GM19025 (cell line): ENCODE measurements around the gene ACAD11.
"Not testable (repeated sequence)": the region's sequence is repeated elsewhere in the genome, so short reads cannot be mapped to it uniquely, and the experiment has no call there.

Source experiments
- ATAC-seq: cut with Tn5 transposase; IDR thresholded peaks from one replicate; pipeline ENCODE4 v1.9.1; 2021; ENCODE audit warnings: mild to moderate bottlenecking, low read depth, moderate library complexity; ENCODE audit not compliant: unreplicated experiment

The ACAD11 gene

GRCh38 chr3:132606085-132606484, 53.5 kb downstream of the ACAD11 start:
- no peak for ATAC-seq

- ATAC-seq: no peak
Measured at GRCh38 chr3:132605374-132605792, 54.2 kb downstream of the ACAD11 start.

GRCh38 chr3:132600614-132601013, 59.0 kb downstream of the ACAD11 start:
- ATAC-seq: not testable (repeated sequence)

GRCh38 chr3:132598181-132598580, 61.4 kb downstream of the ACAD11 start:
- no peak for ATAC-seq

- no peak for ATAC-seq
Measured at GRCh38 chr3:132597660-132598059, 61.9 kb downstream of the ACAD11 start.

GRCh38 chr3:132596816-132597433, 62.7 kb downstream of the ACAD11 start, which contains the start of gene ACKR4:
ACKR4 (plus strand) TSS chr3:132597270; CDS start chr3:132600398, 3,128 bp downstream.
- no peak for ATAC-seq

DNA sequence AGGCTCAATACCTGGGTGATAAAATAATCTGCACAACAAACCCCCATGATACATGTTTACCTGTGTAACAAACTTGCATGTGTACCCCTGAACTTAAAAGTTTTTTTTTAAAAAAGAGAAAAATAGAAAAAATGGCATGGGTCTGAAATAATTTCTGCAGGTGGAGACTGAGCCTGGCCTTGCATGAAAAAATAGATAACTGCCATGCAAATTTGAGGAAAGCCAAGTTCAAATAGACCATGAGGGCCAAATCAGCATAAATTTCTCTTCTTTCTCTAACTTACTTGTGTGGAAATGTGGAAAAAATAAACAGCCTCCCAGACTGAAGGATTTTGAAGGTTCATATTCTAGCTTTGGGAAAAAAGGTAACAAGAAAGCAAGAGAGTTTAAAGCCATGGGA, 63.3 kb downstream of the ACAD11 start:
- no peak for ATAC-seq

DNA sequence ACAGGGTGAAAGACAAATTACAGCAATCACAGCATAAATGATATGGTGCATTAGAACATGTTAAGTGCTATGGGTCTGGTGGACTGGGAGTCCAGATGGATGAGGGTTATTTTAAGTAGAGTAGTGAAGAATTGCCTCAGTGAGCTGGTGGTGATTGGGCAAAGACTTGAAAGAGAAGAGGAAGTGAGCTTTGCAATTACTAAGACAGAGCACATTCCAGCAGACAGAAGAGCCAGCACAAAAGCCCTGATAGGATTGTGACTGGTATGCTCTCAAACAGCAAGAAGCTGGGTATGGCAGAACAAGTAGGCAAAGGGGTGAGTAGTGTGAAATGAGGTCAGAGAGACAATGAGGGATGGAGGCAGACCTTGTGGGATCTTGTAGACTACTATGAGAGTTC, 64.6 kb downstream of the ACAD11 start:
- ATAC-seq: no peak

DNA sequence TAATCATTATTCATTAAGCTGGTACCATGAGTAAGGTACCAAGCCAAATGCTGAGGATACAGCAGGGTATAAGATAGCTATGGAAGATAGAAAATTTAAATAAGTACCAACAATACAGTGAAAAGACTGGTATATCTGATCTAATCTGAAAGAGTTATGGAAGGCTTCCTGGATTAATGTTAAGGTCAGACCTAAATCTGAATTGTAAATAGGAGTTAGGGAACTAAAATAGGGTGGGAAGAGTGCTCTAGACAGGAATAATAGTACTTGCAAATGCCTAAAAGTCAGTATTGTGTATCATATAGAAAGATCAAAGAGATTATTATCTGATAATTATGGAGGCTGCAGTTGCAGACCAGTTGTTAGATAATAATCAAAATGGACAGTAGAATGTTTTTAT, 65.1 kb downstream of the ACAD11 start:
- ATAC-seq: no peak

- no peak for ATAC-seq
Measured at GRCh38 chr3:132593947-132594323, 65.7 kb downstream of the ACAD11 start.

DNA sequence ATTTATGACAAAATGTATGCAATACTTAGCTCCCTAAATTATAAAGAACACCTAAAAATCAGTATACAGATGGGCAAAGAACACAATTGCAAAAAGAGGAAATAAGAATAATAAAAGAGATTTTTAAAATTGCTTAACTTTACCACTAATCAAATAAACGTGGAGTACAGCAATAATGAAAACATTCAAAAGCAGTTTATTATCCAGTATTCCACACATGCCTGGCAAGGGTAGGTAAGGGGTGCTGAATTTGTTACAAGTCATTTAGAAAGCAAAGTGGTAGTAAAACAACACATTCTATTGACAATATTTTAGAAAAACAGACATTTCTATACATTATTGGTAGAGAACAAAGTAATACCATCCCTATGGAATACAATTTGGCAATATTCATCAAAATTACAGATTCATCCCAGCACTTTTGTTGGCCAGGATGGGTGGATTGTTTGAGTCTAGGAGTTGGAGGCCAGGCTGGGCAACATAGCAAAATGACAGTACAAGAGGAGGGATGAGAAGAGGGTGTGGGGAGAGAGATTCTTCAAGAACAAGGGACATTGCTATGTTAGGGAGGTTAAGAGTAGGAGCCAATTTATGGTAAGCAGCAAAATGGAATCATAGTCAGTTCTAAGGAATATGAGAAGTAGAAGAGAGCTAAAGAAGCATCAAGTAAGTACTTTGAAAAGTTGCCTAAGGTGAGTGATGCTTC, 66.2 kb downstream of the ACAD11 start:
- ATAC-seq: no peak

DNA sequence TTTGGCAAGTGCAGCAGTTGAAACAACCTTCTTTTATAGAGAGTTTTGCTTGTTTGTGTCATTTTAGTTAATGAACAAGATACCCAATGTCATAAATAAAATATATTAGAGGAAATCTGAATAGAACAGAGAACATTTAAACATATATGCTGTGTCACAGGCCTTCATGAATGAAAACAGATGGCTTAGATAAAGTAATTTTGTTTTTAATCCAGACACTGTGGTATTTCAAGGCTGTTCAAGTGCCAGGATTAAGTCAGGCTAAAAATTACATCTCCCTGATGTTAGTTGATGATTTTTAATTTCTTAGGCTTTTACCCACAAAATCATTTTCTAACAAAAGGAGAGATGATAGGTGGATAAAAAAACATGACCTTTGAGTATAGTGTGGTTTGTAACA, 67.4 kb downstream of the ACAD11 start:
- ATAC-seq: no peak

DNA sequence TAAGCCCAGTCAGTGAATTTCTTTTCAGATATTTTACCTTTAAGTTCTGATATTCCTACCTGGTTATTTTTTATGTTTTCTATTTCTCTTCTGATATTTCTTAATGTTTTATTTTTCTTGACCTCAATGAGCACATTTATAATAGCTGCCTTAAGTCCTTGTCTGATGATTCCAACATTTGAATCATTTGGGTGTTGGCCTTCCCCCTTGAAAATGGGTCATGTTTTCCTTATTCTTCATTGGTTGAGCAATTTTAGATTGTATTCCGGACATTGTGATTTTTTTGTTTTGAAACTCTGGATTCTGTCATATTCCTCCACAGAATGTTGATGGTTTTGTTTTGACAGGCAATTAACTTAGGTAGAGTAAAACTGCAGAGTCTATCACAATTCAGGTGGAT, 72.2 kb downstream of the ACAD11 start:
- no peak for ATAC-seq

DNA sequence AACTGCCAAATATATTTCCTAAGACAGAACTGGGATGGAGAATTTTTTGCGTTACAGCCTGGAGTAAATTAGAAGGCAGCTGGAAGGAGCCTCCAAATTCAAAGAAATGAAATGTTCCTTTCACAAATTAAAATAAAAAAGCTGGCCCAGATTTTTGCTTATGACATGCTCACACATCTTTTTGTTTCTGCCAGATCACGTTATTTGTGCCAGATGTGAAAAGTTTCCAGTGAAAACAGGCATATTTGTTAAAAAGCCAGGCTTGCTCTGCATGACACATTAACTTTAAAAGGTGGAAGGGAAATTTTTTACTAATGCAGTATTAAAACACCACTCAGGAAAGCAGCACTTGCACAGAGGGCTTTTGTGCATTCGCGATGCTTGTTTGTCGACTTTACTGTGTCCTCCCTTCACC, 85.8 kb downstream of the ACAD11 start:
- no peak for ATAC-seq

GRCh38 chr3:132570016-132570415, 89.6 kb downstream of the ACAD11 start:
- no peak for ATAC-seq

DNA sequence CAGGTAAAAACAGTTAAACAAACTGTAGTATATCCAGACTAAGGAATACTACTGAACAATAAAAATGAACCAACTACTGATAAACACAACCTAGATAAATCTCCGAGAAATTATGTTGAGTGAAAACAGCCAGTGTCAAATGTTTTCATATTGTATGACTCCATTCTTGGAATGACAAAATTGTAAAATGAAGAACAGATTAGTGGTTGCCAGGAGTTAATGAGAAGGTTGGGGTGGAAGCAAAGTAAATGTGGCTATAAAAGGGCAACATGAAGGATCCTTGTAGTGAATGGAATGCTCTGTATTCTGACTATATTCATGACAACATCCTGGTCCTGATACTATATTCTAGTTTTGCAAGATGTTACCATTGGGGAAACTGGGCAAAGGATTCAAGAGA, 90.0 kb downstream of the ACAD11 start:
- ATAC-seq: no peak

- no peak for ATAC-seq
Measured at GRCh38 chr3:132569153-132569552, 90.5 kb downstream of the ACAD11 start.

- no peak for ATAC-seq
Measured at GRCh38 chr3:132568422-132568821, 91.2 kb downstream of the ACAD11 start.

DNA sequence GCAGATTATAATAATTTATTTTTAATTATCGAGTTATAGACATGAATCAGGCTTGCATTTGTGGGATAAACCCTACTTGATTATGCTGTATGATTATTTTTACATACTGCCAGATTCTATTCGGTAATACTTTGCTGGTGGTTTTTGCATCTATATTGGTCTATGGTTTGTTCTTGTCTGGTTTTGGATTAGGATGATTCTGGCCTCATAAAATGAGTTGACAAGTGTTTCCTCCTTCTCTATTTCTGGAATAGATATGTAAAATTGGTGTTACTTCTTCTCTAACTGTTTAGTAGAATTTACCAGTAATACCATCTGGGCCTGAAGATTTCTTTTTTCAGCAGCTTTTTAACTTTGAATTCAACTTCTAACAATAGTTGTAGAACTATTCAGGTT, 95.5 kb downstream of the ACAD11 start:
- ATAC-seq: no peak

DNA sequence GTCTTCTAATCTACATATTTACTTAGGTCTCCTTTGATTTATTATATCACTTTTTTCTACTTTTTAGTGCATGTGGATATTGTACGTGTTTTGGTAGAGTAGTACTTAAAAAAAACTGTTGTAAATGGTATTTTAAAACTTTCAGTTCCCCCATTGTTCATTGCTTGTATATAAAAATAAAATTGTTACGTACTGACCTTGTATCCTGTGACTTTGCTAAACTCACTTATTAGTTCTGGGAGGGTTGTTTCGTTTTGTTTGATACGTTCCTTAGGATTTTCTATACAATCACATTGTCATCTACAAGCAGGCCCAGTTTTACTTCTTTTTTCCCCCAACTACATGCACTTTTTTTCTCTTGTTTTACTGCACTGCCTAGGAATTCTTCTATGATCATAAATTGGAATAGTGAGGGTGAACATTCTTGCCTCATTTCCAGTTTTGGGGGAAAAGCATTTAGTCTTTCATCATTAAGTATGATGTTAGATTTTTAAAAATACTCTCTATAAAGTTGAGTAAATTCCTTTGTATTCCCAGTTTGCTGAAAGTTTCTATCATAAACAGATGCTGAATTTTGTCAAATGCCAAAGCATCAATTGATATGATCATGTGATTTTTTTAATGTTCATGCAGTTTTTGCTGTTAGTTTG, 96.1 kb downstream of the ACAD11 start:
- ATAC-seq: no peak

- ATAC-seq: no peak
Measured at GRCh38 chr3:132561003-132561402, 98.6 kb downstream of the ACAD11 start.
